Esophagus squamous epithelium (tissue), 5 donors: ENCODE measurements around the gene RPUSD3. TPM values are rescaled to one million over a fixed set of nuclear protein-coding genes. Genes with fewer than 3 reads are reported as not detected.
"Not testable (repeated sequence)": the region's sequence is repeated elsewhere in the genome, so short reads cannot be mapped to it uniquely, and the experiment has no call there.

ENCODE experiments used
- DNase-seq: peaks from one replicate; lab custom pipeline; 2025; lab: John Stamatoyannopoulos, UW
- H3K27ac ChIP-seq, 4 donors: fragments of 200-600 bp; sonication (generic); one replicate each; pipeline ENCODE4 v1.5.1; 2016 to 2019; ENCODE audit warnings: mild to moderate bottlenecking in 1 of 4
- H3K27me3 ChIP-seq, 4 donors: fragments of 200-600 bp; sonication (generic); 1 replicate in 3 of 4; 2 replicates in 1 of 4; pipeline versions ENCODE4 v1.5.1 to v1.6.0; 2017 to 2021; ENCODE audit warnings: antibody characterized with exemption in 1 of 4
- H3K36me3 ChIP-seq, 3 donors: fragments of 200-600 bp; sonication (generic); one replicate each; pipeline ENCODE4 v1.5.1; 2016 to 2019
- H3K4me1 ChIP-seq, 3 donors: fragments of 200-600 bp; sonication (generic); one replicate each; pipeline ENCODE4 v1.5.1; 2017 to 2019
- H3K4me3 ChIP-seq, 4 donors: fragments of 200-600 bp; sonication (generic); 1 replicate in 3 of 4; 2 replicates in 1 of 4; pipeline ENCODE4 v1.5.1; 2016 to 2019; ENCODE audit warnings: mild to moderate bottlenecking in 2 of 4, moderate library complexity in 1 of 4
- H3K9me3 ChIP-seq, 3 donors: fragments of 200-600 bp; sonication (generic); one replicate each; pipeline ENCODE4 v1.5.1; 2016 to 2019
- CTCF ChIP-seq, 6 experiments: fragments of 450-650 bp in 4 of 6; fragments of 200-600 bp in 2 of 6; sonication (generic) in 2 of 6; IDR thresholded peaks; one replicate each; pipeline ENCODE4 v1.5.1; 2016 to 2019; ENCODE audit warnings: antibody characterized with exemption in 6 of 6, mild to moderate bottlenecking in 4 of 6, moderate library complexity in 4 of 6
- POLR2A ChIP-seq, 4 donors: fragments of 450-650 bp; IDR thresholded peaks; one replicate each; pipeline ENCODE4 v1.6.1; 2017; ENCODE audit warnings: antibody characterized with exemption in 4 of 4, mild to moderate bottlenecking in 4 of 4, moderate library complexity in 3 of 4
- WGBS, 2 donors: methylation state at CpG; one replicate each; pipeline ENCODE4 v1.1.5; 2018; 5-methylcytosine and 5-hydroxymethylcytosine counted together
- intact Hi-C: fragments of 100-400 bp; cut with DNase I; formaldehyde crosslinking; loops from one replicate; pipeline ENCODE4 v1.15.0; 2022
- total RNA-seq, 4 donors: library from RNA; depleted of rRNA; stranded (reverse); fragments of >200 nt; gene quantifications; one replicate each; pipeline ENCODE4 v1.1.0, GENCODE V29; 2016
- donor health status: DM: yes; HTN: yes; CAD: no.

RPUSD3 gene
- total RNA-seq, 4 donors from 2014 or later, result 34.7 to 46.4 (median 41.4) TPM

GRCh38 chr3:9881441-9881840 lies 37.6 kb upstream of the RPUSD3 start:
- no peak for DNase-seq
- peaks cover 0 to 13% (median 3%) of the 10 kb centered on the region in 3 donors for H3K4me1 ChIP-seq
- H3K27ac ChIP-seq, result no peak overlapping the region
- no peaks in the 10 kb centered on the region for H3K9me3 ChIP-seq
- H3K27me3 ChIP-seq, result no peaks in the 10 kb centered on the region
- WGBS, 2 donors, result 78 to 100% methylated on average over 1 of the region's 1 CpG
- intact Hi-C loops, result no loop called here
- H3K36me3 ChIP-seq, result no peaks in the 10 kb centered on the region
- H3K4me3 ChIP-seq, result no peak overlapping the region
- TF ChIP-seq CTCF (IDR thresholded peaks at IDR 0.05) (no peak), POLR2A (IDR thresholded peaks at IDR 0.05) (no peak)

- Histone ChIP-seq H3K36me3 (no peaks in the 10 kb centered on the region), H3K9me3 (no peaks in the 10 kb centered on the region), H3K4me3 (no peak within 1 kb of the TSS), H3K27me3 (no peaks in the 10 kb centered on the region), H3K27ac (no peak within 1 kb of the TSS), H3K4me1 (peaks cover 0 to 13% (median 3%) of the 10 kb centered on the region in 3 donors)
- no peak for DNase-seq
- WGBS, 2 donors, result 73 to 93% methylated on average over 4 of the region's 7 CpGs
- intact Hi-C loops, result no loop called here
- TF ChIP-seq CTCF (IDR thresholded peaks at IDR 0.05) (no peak), POLR2A (IDR thresholded peaks at IDR 0.05) (no peak)
Observed at GRCh38 chr3:9879830-9880549, 36.2 kb upstream of the RPUSD3 start, which contains the start of gene CIDEC. CIDEC (minus strand) TSS chr3:9880253; CDS start chr3:9878486, 1,767 bp downstream.

- TF ChIP-seq POLR2A (IDR thresholded peaks at IDR 0.05) (no peak), CTCF (IDR thresholded peaks at IDR 0.05) (no peak)
- intact Hi-C loops, result no loop called here
- Histone ChIP-seq H3K9me3 (no peaks in the 10 kb centered on the region), H3K27me3 (no peaks in the 10 kb centered on the region), H3K27ac (no peak overlapping the region), H3K4me3 (no peak overlapping the region), H3K36me3 (no peaks in the 10 kb centered on the region), H3K4me1 (peaks cover 0 to under 1% (median 0%) of the 10 kb centered on the region in 3 donors)
- 78 to 89% methylated on average over 3 to 5 of the region's 5 CpGs for WGBS, 2 donors
- DNase-seq, result no peak
Observed at GRCh38 chr3:9878700-9879099, 34.9 kb upstream of the RPUSD3 start.

GRCh38 chr3:9876991-9877390 lies 33.2 kb upstream of the RPUSD3 start:
- no peaks in the 10 kb centered on the region for H3K36me3 ChIP-seq
- intact Hi-C loops, result no loop called here
- DNase-seq, result no peak
- H3K9me3 ChIP-seq, result no peaks in the 10 kb centered on the region
- no peak overlapping the region for H3K27ac ChIP-seq
- WGBS, 2 donors, result 88 to 95% methylated on average over 11 of the region's 12 CpGs
- H3K4me3 ChIP-seq, result no peak overlapping the region
- no peaks in the 10 kb centered on the region for H3K27me3 ChIP-seq
- no peak for TF ChIP-seq POLR2A (IDR thresholded peaks at IDR 0.05)
- TF ChIP-seq CTCF (IDR thresholded peaks at IDR 0.05), result no peak
- no peaks in the 10 kb centered on the region for H3K4me1 ChIP-seq

GRCh38 chr3:9876255-9876654 lies 32.4 kb upstream of the RPUSD3 start:
- H3K36me3 ChIP-seq, H3K27me3 ChIP-seq, H3K4me1 ChIP-seq, intact Hi-C loops, H3K4me3 ChIP-seq, H3K9me3 ChIP-seq, DNase-seq, H3K27ac ChIP-seq: not testable (repeated sequence)
- WGBS, 2 donors, result 63 to 85% methylated on average over 2 to 3 of the region's 4 CpGs
